ENCODE data around the gene STARD7. TPM values are rescaled to one million over a fixed set of nuclear protein-coding genes. Genes with fewer than 3 reads are reported as not detected.

STARD7 gene
- total RNA-seq, 4 donors from 2014 or later: 116 to 149 (median 125) TPM

GRCh38 chr2:96198921-96199320 lies 9.7 kb downstream of the STARD7 start:
- ATAC-seq (ENCODE audit: low FRiP score) (no peak), DNase-seq (ENCODE audit: low spot score) (no peak)
- no peak for TF ChIP-seq CTCF (IDR thresholded peaks at IDR 0.05)

- no peak for TF ChIP-seq CTCF (IDR thresholded peaks at IDR 0.05)
- no peak for ATAC-seq (ENCODE audit: low FRiP score)
- DNase-seq (ENCODE audit: low spot score): no peak
These were observed 10.9 kb downstream of the STARD7 start for GRCh38 chr2:96197546-96198255.

GRCh38 chr2:96195410-96196066 lies 13.1 kb downstream of the STARD7 start:
- no peak for TF ChIP-seq CTCF (IDR thresholded peaks at IDR 0.05)
- ATAC-seq (ENCODE audit: low FRiP score) (no peak), DNase-seq (ENCODE audit: low spot score) (no peak)

- DNase-seq (ENCODE audit: low spot score) (no peak), ATAC-seq (ENCODE audit: low FRiP score) (no peak)
- no peak for TF ChIP-seq CTCF (IDR thresholded peaks at IDR 0.05)
These were observed 16.5 kb downstream of the STARD7 start for GRCh38 chr2:96191937-96192670.

- DNase-seq (ENCODE audit: low spot score) (no peak), ATAC-seq (ENCODE audit: low FRiP score) (no peak)
- TF ChIP-seq CTCF (IDR thresholded peaks at IDR 0.05): no peak
These were observed 19.7 kb downstream of the STARD7 start for GRCh38 chr2:96188821-96189526.

- no peak for TF ChIP-seq CTCF (IDR thresholded peaks at IDR 0.05)
- no peak for ATAC-seq (ENCODE audit: low FRiP score)
- DNase-seq (ENCODE audit: low spot score): no peak
These were observed 22.1 kb downstream of the STARD7 start for GRCh38 chr2:96186562-96186961.

Measured in omental fat pad (tissue), 4 donors.